Neural progenitor cell (in vitro differentiated cells): ENCODE data around the gene PMEL.

Source experiments
- EZH2 ChIP-seq: fragments of 200-600 bp; sonication (generic); IDR thresholded peaks from 2 replicates; pipeline ENCODE4 v1.6.1; 2017; ENCODE audit warnings: antibody characterized with exemption, mild to moderate bottlenecking, moderate library complexity
- TF ChIP-seq, protein P1 (sequence below): fragments of 200-600 bp; sonication (generic); IDR thresholded peaks from 2 replicates; pipeline ENCODE4 v1.5.1; 2017; ENCODE audit warnings: antibody characterized with exemption, mild to moderate bottlenecking

DNA sequence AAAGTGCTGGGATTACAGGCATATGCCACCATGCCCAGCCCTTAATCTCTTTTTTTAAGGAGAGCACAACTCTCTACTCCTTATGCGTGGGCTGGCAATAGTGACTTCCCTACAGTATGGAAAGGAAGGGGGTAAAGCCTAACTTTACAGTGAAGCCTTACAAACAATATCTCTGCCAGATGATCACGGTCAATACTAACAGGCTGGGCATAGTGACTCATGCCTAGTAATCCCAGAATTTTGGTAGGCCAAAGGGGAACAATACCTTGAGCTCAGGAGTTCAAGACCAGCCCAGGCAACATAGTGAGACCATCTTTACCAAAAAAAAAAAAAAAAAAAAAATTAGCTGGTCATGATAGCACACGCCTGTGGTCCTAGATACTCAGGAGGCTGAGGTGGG, 43.7 kb downstream of the PMEL start:
- TF ChIP-seq, protein P1, sequence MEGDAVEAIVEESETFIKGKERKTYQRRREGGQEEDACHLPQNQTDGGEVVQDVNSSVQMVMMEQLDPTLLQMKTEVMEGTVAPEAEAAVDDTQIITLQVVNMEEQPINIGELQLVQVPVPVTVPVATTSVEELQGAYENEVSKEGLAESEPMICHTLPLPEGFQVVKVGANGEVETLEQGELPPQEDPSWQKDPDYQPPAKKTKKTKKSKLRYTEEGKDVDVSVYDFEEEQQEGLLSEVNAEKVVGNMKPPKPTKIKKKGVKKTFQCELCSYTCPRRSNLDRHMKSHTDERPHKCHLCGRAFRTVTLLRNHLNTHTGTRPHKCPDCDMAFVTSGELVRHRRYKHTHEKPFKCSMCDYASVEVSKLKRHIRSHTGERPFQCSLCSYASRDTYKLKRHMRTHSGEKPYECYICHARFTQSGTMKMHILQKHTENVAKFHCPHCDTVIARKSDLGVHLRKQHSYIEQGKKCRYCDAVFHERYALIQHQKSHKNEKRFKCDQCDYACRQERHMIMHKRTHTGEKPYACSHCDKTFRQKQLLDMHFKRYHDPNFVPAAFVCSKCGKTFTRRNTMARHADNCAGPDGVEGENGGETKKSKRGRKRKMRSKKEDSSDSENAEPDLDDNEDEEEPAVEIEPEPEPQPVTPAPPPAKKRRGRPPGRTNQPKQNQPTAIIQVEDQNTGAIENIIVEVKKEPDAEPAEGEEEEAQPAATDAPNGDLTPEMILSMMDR, result no peak
- no peak for TF ChIP-seq EZH2
